GM19395 (cell line): ENCODE data around the gene VPS13C.

Source experiments
- ATAC-seq: cut with Tn5 transposase; IDR thresholded peaks from one replicate; pipeline ENCODE4 v1.9.1; 2021; ENCODE audit warnings: mild to moderate bottlenecking, moderate library complexity; ENCODE audit not compliant: unreplicated experiment

The VPS13C gene

DNA sequence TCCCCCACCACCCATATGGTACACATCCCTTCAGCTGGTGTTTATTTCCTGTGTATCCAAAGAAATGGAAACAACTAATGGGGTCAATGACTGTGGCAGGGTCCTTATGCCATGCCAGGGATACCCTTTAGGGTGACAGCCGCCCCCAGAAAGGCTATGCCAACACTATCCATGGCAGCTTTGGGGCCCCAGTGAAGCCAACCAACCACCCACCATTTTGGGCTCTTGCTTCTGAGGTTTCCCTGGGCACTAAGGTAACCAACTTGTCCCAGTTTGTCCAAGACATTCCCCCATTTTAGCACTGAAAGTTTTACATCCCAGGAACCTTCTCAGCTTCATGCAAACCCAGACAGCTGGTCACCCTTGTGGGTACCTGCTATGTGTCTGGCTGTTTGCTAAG lies 233.1 kb downstream of the VPS13C start:
- ATAC-seq, result no peak

DNA sequence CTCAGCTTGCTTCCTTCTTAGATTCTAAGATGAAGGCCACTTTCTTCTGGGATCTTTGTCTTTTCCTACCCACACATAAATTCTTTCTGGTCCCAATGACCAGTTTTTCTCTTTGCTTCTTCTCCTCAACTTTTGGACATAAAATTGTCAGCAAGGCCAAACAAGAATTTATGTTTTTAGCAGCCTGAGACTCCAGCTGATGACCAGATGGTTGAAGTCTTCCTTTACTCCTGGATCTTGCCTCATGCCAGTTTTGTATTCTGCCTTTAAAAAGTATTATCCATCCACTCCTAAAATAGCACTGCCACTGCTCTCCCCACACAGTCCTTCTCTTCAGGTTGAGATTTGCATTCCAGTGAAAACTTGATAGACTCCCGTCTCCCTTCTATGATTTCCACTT lies 236.0 kb downstream of the VPS13C start:
- no peak for ATAC-seq

GRCh38 chr15:61822511-61822910 lies 237.7 kb downstream of the VPS13C start:
- no peak for ATAC-seq

- no peak for ATAC-seq
Measured at GRCh38 chr15:61820951-61821350, 239.3 kb downstream of the VPS13C start.

DNA sequence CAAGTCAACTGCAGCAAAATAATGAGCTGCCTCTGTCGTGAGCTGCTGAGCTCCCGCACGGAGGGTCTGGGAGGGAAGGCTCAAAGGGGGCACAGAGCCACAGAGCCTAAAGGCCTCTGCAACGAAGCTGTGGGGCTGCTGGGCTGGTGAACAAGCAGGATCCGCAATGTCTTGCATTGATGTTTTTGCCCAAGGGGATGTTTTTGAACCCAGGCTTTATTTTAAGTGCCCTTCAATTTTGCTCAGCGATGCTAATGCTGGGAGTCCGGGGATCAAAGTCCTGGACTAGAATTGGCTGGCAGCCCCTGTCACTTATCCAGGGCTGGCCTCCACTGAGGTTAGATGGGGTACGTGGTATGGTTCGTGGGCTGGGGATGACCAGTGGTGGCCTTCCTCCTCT lies 240.0 kb downstream of the VPS13C start:
- ATAC-seq, result no peak

GRCh38 chr15:61819386-61819785 lies 240.9 kb downstream of the VPS13C start:
- ATAC-seq, result no peak

- ATAC-seq, result no peak
Measured at GRCh38 chr15:61818801-61819200, 241.4 kb downstream of the VPS13C start.

DNA sequence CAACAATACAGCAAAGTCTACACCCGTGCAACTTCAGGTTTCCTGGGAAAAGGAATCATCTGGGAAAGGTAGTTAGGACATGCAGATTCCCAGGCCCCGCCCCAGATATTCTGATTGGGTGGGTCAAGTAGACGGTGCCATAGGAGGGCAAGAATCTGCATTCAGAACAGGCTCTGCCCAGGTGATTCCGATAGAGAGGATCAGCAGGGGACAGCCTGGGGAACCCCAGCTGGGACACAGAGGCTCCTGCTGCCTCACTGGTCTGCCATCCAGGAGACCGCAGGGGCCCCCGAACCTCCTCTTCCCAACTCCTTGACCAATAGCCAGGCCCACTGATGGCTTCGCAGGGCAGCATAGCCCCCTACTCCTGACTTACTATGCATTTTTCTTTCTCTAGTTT lies 243.4 kb downstream of the VPS13C start:
- no peak for ATAC-seq

- no peak for ATAC-seq
Measured at GRCh38 chr15:61815356-61816083, 244.7 kb downstream of the VPS13C start.

DNA sequence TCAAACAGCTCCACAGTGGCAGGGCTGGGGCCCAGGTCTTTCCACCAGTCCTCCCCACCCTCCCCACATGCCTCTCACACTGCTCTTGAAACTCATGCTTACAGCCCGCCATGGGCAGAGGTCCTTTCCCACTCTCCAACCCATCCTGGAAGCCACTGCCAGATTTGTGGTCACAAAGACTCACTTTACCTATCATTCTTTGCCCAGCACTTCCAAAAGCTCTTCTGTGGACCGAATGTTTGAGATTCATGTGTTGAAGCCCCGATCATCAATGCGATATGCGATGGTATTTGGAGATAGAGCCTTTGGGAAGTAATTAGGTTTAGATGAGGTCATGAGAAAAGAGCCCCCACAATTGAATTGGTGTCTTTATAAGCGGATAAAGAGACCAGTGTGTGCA lies 247.8 kb downstream of the VPS13C start:
- no peak for ATAC-seq

GRCh38 chr15:61811952-61812351 lies 248.3 kb downstream of the VPS13C start:
- ATAC-seq, result no peak

DNA sequence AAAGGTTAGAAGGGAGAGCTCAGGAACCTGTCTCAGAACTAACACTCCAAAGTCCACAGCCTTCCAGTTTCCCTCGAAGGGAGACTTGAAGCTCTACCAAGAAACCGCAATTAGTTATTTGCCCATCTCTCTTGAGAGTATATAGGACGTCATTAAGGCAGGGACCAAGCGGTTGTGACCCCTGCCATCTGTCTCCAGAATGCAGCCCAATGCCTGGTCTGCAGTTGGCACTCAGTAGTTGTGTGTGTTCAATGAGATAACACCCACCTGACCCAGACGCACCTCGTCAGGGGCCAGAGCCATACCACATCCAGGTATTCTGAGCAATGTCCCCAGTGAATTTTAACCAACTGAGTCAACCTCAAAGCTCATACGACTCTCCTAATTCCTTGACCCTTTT lies 251.0 kb downstream of the VPS13C start:
- no peak for ATAC-seq

GRCh38 chr15:61807281-61807929 lies 252.8 kb downstream of the VPS13C start:
- no peak for ATAC-seq
